ENCODE results near the gene MPZL1. TPM values are rescaled to one million over a fixed set of nuclear protein-coding genes. Genes with fewer than 3 reads are reported as not detected.

The MPZL1 gene
- total and polyA plus RNA-seq, 2 of the 13 experiments (the other 11 are each of a cell fraction or from before 2014, with no cell fraction given), result 38.0 to 68.7 TPM

DNA sequence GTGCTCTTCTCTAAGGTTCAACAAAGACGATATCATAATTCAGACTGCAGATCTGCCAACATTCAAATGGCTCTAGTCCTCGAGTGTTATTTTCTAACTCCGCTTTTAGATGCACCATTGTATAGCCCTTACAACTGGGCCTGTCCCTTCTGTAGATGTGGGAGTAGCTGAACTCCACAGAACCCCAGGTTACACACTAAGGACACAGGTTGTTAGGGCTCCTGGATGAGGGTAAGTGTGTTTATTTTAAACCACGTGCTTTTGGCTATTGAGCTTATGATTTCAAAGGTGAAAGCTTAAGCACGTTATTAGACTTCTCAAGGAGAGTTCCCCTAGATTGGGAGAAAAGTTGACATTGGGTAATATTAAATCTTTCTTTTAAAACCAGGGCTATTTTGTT, 64.7 kb downstream of the MPZL1 start:
- Histone ChIP-seq H3K27me3 (ENCODE audit: control insufficient read depth in 1 of 2, insufficient read depth in 2 of 2, low read length in 2 of 2) (no peaks in the 10 kb centered on the region), H4K20me1 (ENCODE audit: insufficient read depth, low read length) (no peaks in the 10 kb centered on the region), H3K9ac (ENCODE audit: insufficient read depth, low read depth, low read length) (no peak overlapping the region), H3K4me2 (ENCODE audit: low read depth, low read length) (no peak overlapping the region), H3K27ac (ENCODE audit: extremely low read length, insufficient read depth, low read length) (no peak overlapping the region), H3K9me3 (ENCODE audit: low read length) (no peaks in the 10 kb centered on the region), H3K4me3 (replicated peaks in 1 of 3; ENCODE audit: insufficient read depth in 1 of 3, low read depth in 2 of 3, low read length in 3 of 3) (no peak overlapping the region), H3K79me2 (ENCODE audit: insufficient read depth, low read length) (no peaks in the 10 kb centered on the region), H3K4me1 (ENCODE audit: insufficient read depth, low read length) (no peaks in the 10 kb centered on the region), H2AFZ (ENCODE audit: low read length) (no peak overlapping the region), H3K36me3 (replicated peaks in 1 of 2; ENCODE audit: control insufficient read depth in 1 of 2, insufficient read depth in 2 of 2, low read length in 2 of 2) (peaks cover 7 to 33% of the 10 kb centered on the region in 2 experiments)
- TF ChIP-seq TGIF2 (CRISPR knock-in tag; IDR thresholded peaks at IDR 0.05), result no peak
- no peak for TF ChIP-seq RXRA (CRISPR knock-in tag; IDR thresholded peaks at IDR 0.05)
- no peak for TF ChIP-seq ZNF331 (CRISPR knock-in tag; IDR thresholded peaks at IDR 0.05)
- no peak for TF ChIP-seq NFKBIZ (CRISPR knock-in tag; IDR thresholded peaks at IDR 0.05)
- TF ChIP-seq ZNF343 (CRISPR knock-in tag; IDR thresholded peaks at IDR 0.05), result no peak
- TF ChIP-seq, protein P1, sequence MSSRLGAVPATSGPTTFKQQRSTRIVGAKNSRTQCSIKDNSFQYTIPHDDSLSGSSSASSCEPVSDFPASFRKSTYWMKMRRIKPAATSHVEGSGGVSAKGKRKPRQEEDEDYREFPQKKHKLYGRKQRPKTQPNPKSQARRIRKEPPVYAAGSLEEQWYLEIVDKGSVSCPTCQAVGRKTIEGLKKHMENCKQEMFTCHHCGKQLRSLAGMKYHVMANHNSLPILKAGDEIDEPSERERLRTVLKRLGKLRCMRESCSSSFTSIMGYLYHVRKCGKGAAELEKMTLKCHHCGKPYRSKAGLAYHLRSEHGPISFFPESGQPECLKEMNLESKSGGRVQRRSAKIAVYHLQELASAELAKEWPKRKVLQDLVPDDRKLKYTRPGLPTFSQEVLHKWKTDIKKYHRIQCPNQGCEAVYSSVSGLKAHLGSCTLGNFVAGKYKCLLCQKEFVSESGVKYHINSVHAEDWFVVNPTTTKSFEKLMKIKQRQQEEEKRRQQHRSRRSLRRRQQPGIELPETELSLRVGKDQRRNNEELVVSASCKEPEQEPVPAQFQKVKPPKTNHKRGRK (CRISPR knock-in tag; IDR thresholded peaks at IDR 0.05), result no peak
- TF ChIP-seq NPAS2 (CRISPR knock-in tag; IDR thresholded peaks at IDR 0.05; ENCODE audit: borderline replicate concordance), result no peak
- TF ChIP-seq ZNF879 (CRISPR knock-in tag; IDR thresholded peaks at IDR 0.05), result no peak
- WGBS (ENCODE audit: low lambda C conversion rate), result 98% methylated on average over 5 of the region's 5 CpGs
- POLR2A ChIA-PET, result no interaction called here
- ATAC-seq (no peak), FAIRE-seq (no peak), DNase-seq (ENCODE audit: low spot score) (no peak)
- BruUV-seq (replicated peaks), result no TSS peak
- CTCF ChIA-PET (ENCODE audit: low intra/inter-chr PET ratio, low total read pairs), result no interaction called here
- intact Hi-C loops (cut with micrococcal nuclease; ENCODE audit: unreplicated experiment), result no loop called here
- in situ Hi-C loops (cut with HindIII; ENCODE audit: extremely low pct_ligation_motif_present, low pct_unique_long_range_greater_than_20kb), result no loop called here

DNA sequence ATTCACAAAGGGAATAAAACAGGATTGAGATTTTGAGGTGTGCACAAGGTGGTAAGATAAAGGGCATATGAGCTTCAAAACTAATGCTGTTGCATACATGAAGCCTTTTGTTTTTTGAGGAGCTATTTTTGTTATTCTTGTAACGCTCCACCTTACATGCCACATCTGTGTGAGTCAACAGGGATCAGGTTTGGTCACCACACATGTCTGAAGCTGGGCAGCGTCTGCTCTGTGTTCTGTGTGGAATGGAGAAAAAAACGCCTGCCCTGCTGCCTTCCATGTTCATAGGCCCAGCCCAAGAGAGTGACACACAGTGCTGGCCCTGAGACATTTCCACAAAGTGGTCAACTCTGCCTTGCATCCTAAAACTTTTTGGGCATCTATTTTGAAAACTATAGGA, 67.7 kb downstream of the MPZL1 start:
- in situ Hi-C loops (cut with HindIII; ENCODE audit: extremely low pct_ligation_motif_present, low pct_unique_long_range_greater_than_20kb) (no loop called here), intact Hi-C loops (cut with micrococcal nuclease; ENCODE audit: unreplicated experiment) (no loop called here)
- H3K4me1 ChIP-seq (ENCODE audit: insufficient read depth, low read length), result no peaks in the 10 kb centered on the region
- WGBS (ENCODE audit: low lambda C conversion rate), result 100% methylated on average over 3 of the region's 3 CpGs
- H4K20me1 ChIP-seq (ENCODE audit: insufficient read depth, low read length), result no peaks in the 10 kb centered on the region
- H3K9ac ChIP-seq (ENCODE audit: insufficient read depth, low read depth, low read length), result no peak overlapping the region
- peaks cover 7 to 33% of the 10 kb centered on the region in 2 experiments for H3K36me3 ChIP-seq (replicated peaks in 1 of 2; ENCODE audit: control insufficient read depth in 1 of 2, insufficient read depth in 2 of 2, low read length in 2 of 2)
- H3K4me2 ChIP-seq (ENCODE audit: low read depth, low read length), result no peak overlapping the region
- no peak for ATAC-seq
- no peak overlapping the region for H3K4me3 ChIP-seq (replicated peaks in 1 of 3; ENCODE audit: insufficient read depth in 1 of 3, low read depth in 2 of 3, low read length in 3 of 3)
- no peaks in the 10 kb centered on the region for H3K79me2 ChIP-seq (ENCODE audit: insufficient read depth, low read length)
- H2AFZ ChIP-seq (ENCODE audit: low read length), result no peak overlapping the region
- TSS peak; percentile 30 for BruUV-seq (replicated peaks)
- CTCF ChIA-PET (ENCODE audit: low intra/inter-chr PET ratio, low total read pairs), result no interaction called here
- H3K27me3 ChIP-seq (ENCODE audit: control insufficient read depth in 1 of 2, insufficient read depth in 2 of 2, low read length in 2 of 2), result no peaks in the 10 kb centered on the region
- FAIRE-seq, result no peak
- no peak for DNase-seq (ENCODE audit: low spot score)
- no peak overlapping the region for H3K27ac ChIP-seq (ENCODE audit: extremely low read length, insufficient read depth, low read length)
- POLR2A ChIA-PET, result no interaction called here
- H3K9me3 ChIP-seq (ENCODE audit: low read length), result no peaks in the 10 kb centered on the region
- TF ChIP-seq ZNF121 (CRISPR knock-in tag; IDR thresholded peaks at IDR 0.05) (no peak), REPIN1 (CRISPR knock-in tag; IDR thresholded peaks at IDR 0.05; ENCODE audit: borderline replicate concordance, low read depth) (no peak), STAT5B (CRISPR knock-in tag; IDR thresholded peaks at IDR 0.05) (no peak), NR2C2 (CRISPR knock-in tag; IDR thresholded peaks at IDR 0.05; ENCODE audit: borderline replicate concordance) (no peak), SAP130 (CRISPR knock-in tag; IDR thresholded peaks at IDR 0.05; ENCODE audit: low read depth) (no peak), TCF7 (IDR thresholded peaks at IDR 0.05; ENCODE audit: low read depth) (no peak), NR2F1 (CRISPR knock-in tag; IDR thresholded peaks at IDR 0.05) (no peak)
- TF ChIP-seq, protein P2, sequence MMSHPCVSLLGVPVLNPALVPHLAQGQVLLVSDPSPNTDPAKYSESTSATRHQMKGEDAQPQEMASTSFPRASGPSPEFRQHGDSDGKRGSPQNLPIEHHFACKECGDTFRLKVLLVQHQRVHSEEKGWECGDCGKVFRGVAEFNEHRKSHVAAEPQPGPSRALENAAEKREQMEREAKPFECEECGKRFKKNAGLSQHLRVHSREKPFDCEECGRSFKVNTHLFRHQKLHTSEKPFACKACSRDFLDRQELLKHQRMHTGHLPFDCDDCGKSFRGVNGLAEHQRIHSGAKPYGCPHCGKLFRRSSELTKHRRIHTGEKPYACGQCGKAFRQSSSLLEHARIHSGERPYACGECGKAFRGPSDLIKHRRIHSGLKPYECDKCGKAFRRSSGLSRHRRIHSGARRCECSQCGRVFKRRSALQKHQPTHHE (CRISPR knock-in tag; IDR thresholded peaks at IDR 0.05; ENCODE audit: borderline replicate concordance), result no peak
